ENCODE data around the gene KRT74. TPM values are rescaled to one million over a fixed set of nuclear protein-coding genes. Genes with fewer than 3 reads are reported as not detected.

The KRT74 gene
- polyA plus RNA-seq, 2 of the 4 experiments (the other 2 are of a cell fraction) = not detected

GRCh38 chr12:52561880-52562449 lies 11.7 kb downstream of the KRT74 start:
- Histone ChIP-seq H3K4me3 (no peak overlapping the region), H3K9me3 (no peaks in the 10 kb centered on the region), H3K4me2 (no peak overlapping the region), H3K27ac (no peak overlapping the region), H3K4me1 (no peaks in the 10 kb centered on the region)
- WGBS (ENCODE audit: missing lambda C conversion rate) = 54% methylated on average over 3 of the region's 3 CpGs
- FAIRE-seq = no peak
- peak; percentile 25 for TF ChIP-seq CTCF (IDR thresholded peaks at IDR 0.05)
- TF ChIP-seq RAD21 (conservative IDR thresholded peaks at IDR 0.05 in 1 of 2, IDR thresholded peaks at IDR 0.05 in 1 of 2) = peak in 1 of 2 experiments; percentile 28; a peak in 1 of 5 replicates
- 0 out of 3 replicates have a peak, but pooled peaks have one; percentile 25 for TF ChIP-seq SMC3 (IDR thresholded peaks at IDR 0.05)
- no peak for TF ChIP-seq ZFP36 (IDR thresholded peaks at IDR 0.05; ENCODE audit: borderline replicate concordance, partially characterized antibody)
- TF ChIP-seq MAZ (IDR thresholded peaks at IDR 0.05; ENCODE audit: borderline replicate concordance, low read depth, low read length) = no peak
- no peak for TF ChIP-seq HOXB5 (CRISPR knock-in tag; IDR thresholded peaks at IDR 0.05)
- ATAC-seq = peak; percentile 57 to 85; a peak in 4 of 6 replicates
- DNase-seq (ENCODE audit: low read depth in 1 of 2, low spot score in 1 of 2) = peak; percentile 41 to 57
- ChIA-PET POLR2A (no interaction called here), CTCF (interaction anchor here (0.6 to 2.8 kb wide), 8 partner anchors 9 to 405 kb away, joined by 3 to 10 read pairs (median 3); partner anchors contain the start of genes KRT71 and KRT74)

- DNase-seq (ENCODE audit: low read depth in 1 of 2, low spot score in 1 of 2) (no peak), ATAC-seq (no peak), FAIRE-seq (no peak)
- WGBS (ENCODE audit: missing lambda C conversion rate) = 69% methylated on average over 4 of the region's 4 CpGs
- Histone ChIP-seq H3K4me2 (no peak overlapping the region), H3K9me3 (no peaks in the 10 kb centered on the region), H3K4me3 (no peak overlapping the region), H3K27ac (no peak overlapping the region), H3K4me1 (no peaks in the 10 kb centered on the region)
- TF ChIP-seq E2F6 (IDR thresholded peaks at IDR 0.05; ENCODE audit: borderline replicate concordance, low read depth) (no peak), MAFK (IDR thresholded peaks at IDR 0.05; ENCODE audit: partially characterized antibody) (peak; percentile 72)
- CTCF ChIA-PET = interaction anchor here (1.1 to 1.5 kb wide), 3 partner anchors 10 to 320 kb away, joined by 3 to 8 read pairs (median 3); no protein-coding TSS in a partner anchor
- POLR2A ChIA-PET = no interaction called here
Measured at GRCh38 chr12:52559979-52560378, 13.7 kb downstream of the KRT74 start.

- H3K4me1 ChIP-seq = no peaks in the 10 kb centered on the region
- CTCF ChIA-PET = interaction anchor here (0.6 to 2.1 kb wide), 2 partner anchors 9 to 533 kb away, joined by 3 to 7 read pairs; no protein-coding TSS in a partner anchor
- TF ChIP-seq ZC3H11A (IDR thresholded peaks at IDR 0.05) (no peak), FOSL2 (IDR thresholded peaks at IDR 0.05) (no peak), FOSL2 (CRISPR knock-in tag; IDR thresholded peaks at IDR 0.05) (no peak), REST (IDR thresholded peaks at IDR 0.05) (no peak), NPAS2 (CRISPR knock-in tag; IDR thresholded peaks at IDR 0.05; ENCODE audit: borderline replicate concordance) (no peak), FOSB (CRISPR knock-in tag; IDR thresholded peaks at IDR 0.05) (no peak), E2F6 (IDR thresholded peaks at IDR 0.05; ENCODE audit: borderline replicate concordance, low read depth) (no peak), FOXS1 (CRISPR knock-in tag; IDR thresholded peaks at IDR 0.05) (no peak)
- FAIRE-seq (no peak), ATAC-seq (no peak), DNase-seq (ENCODE audit: low read depth in 1 of 2, low spot score in 1 of 2) (no peak)
- 61% methylated on average over 5 of the region's 8 CpGs for WGBS (ENCODE audit: missing lambda C conversion rate)
- no peak overlapping the region for H3K4me3 ChIP-seq
- no peak overlapping the region for H3K4me2 ChIP-seq
- no peak overlapping the region for H3K27ac ChIP-seq
- POLR2A ChIA-PET = no interaction called here
- no peaks in the 10 kb centered on the region for H3K9me3 ChIP-seq
Measured at GRCh38 chr12:52558781-52559445, 14.7 kb downstream of the KRT74 start.

Data from A549 (cell line).